HL-60 (cell line): ENCODE measurements around the gene EFCAB6.

Experiments used
- DNase-seq, 2 experiments: peaks; one replicate each; pipeline ENCODE4 v3.0.0-alpha.2; 2010 to 2020; ENCODE audit warnings: low read depth in 1 of 2, low spot score in 1 of 2
- H3K27ac ChIP-seq: fragments of 250-450 bp; sonication (Bioruptor Pico); replicated peaks from 2 replicates; pipeline ENCODE4 v1.5.1; 2020; ENCODE audit warnings: mild to moderate bottlenecking, moderate library complexity
- H3K27me3 ChIP-seq: fragments of 250-450 bp; sonication (Bioruptor Pico); 2 replicates; pipeline ENCODE4 v1.5.1; 2021; ENCODE audit warnings: mild to moderate bottlenecking, moderate library complexity; ENCODE audit not compliant: insufficient read depth, poor library complexity, severe bottlenecking
- H3K4me3 ChIP-seq: replicated peaks from 2 replicates; pipeline ENCODE4 v1.5.1; 2011; ENCODE audit warnings: mild to moderate bottlenecking, control low read depth, low read length; ENCODE audit not compliant: insufficient read depth
- GABPA ChIP-seq: IDR thresholded peaks from 2 replicates; pipeline ENCODE4 v1.6.1; 2012; ENCODE audit warnings: low read depth
- POLR2AphosphoS5 ChIP-seq: IDR thresholded peaks from 2 replicates; pipeline ENCODE4 v1.6.1; 2012; ENCODE audit warnings: low read depth
- SPI1 ChIP-seq: IDR thresholded peaks from 2 replicates; pipeline ENCODE4 v1.6.1; 2012; ENCODE audit warnings: low read depth, mild to moderate bottlenecking, borderline replicate concordance
- TF ChIP-seq, protein P1 (sequence below): IDR thresholded peaks from one replicate; pipeline ENCODE4 v1.5.1; 2011; ENCODE audit warnings: low read length, control low read depth, inconsistent platforms; ENCODE audit not compliant: insufficient read depth
- TF ChIP-seq, protein P2 (sequence below): IDR thresholded peaks from 2 replicates; pipeline ENCODE4 v1.6.1; 2012; ENCODE audit warnings: low read depth; ENCODE audit not compliant: insufficient replicate concordance

Gene EFCAB6

GRCh38 chr22:43722444-43722843, 89.7 kb downstream of the EFCAB6 start:
- Histone ChIP-seq H3K27ac (no peak overlapping the region), H3K4me3 (no peak overlapping the region), H3K27me3 (no peaks in the 10 kb centered on the region)
- DNase-seq: no peak
- TF ChIP-seq, protein P1, sequence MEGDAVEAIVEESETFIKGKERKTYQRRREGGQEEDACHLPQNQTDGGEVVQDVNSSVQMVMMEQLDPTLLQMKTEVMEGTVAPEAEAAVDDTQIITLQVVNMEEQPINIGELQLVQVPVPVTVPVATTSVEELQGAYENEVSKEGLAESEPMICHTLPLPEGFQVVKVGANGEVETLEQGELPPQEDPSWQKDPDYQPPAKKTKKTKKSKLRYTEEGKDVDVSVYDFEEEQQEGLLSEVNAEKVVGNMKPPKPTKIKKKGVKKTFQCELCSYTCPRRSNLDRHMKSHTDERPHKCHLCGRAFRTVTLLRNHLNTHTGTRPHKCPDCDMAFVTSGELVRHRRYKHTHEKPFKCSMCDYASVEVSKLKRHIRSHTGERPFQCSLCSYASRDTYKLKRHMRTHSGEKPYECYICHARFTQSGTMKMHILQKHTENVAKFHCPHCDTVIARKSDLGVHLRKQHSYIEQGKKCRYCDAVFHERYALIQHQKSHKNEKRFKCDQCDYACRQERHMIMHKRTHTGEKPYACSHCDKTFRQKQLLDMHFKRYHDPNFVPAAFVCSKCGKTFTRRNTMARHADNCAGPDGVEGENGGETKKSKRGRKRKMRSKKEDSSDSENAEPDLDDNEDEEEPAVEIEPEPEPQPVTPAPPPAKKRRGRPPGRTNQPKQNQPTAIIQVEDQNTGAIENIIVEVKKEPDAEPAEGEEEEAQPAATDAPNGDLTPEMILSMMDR: no peak
- TF ChIP-seq POLR2AphosphoS5: no peak
- TF ChIP-seq GABPA: no peak
- TF ChIP-seq, protein P2, sequence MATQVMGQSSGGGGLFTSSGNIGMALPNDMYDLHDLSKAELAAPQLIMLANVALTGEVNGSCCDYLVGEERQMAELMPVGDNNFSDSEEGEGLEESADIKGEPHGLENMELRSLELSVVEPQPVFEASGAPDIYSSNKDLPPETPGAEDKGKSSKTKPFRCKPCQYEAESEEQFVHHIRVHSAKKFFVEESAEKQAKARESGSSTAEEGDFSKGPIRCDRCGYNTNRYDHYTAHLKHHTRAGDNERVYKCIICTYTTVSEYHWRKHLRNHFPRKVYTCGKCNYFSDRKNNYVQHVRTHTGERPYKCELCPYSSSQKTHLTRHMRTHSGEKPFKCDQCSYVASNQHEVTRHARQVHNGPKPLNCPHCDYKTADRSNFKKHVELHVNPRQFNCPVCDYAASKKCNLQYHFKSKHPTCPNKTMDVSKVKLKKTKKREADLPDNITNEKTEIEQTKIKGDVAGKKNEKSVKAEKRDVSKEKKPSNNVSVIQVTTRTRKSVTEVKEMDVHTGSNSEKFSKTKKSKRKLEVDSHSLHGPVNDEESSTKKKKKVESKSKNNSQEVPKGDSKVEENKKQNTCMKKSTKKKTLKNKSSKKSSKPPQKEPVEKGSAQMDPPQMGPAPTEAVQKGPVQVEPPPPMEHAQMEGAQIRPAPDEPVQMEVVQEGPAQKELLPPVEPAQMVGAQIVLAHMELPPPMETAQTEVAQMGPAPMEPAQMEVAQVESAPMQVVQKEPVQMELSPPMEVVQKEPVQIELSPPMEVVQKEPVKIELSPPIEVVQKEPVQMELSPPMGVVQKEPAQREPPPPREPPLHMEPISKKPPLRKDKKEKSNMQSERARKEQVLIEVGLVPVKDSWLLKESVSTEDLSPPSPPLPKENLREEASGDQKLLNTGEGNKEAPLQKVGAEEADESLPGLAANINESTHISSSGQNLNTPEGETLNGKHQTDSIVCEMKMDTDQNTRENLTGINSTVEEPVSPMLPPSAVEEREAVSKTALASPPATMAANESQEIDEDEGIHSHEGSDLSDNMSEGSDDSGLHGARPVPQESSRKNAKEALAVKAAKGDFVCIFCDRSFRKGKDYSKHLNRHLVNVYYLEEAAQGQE: no peak
- no peak for TF ChIP-seq SPI1

DNA sequence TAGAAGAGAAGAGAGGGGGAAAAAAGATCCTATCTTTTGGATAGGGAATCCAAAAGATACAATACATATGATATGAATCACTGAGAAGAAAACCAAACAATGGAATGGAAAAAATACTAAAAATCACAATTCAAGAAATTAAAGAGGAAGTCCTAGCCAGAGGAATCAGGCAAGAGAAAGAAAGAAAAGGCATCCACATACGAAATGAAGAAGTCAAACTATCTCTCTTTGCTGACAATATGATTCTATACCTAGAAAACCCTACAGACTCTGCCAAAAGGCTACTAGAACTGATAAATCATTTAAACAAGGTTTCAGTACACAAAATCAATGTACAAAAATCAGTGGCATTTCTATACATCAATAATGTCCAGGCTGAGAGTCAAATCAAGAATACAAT, 91.4 kb downstream of the EFCAB6 start:
- H3K27ac ChIP-seq: no peak overlapping the region
- TF ChIP-seq, protein P2: no peak
- TF ChIP-seq GABPA (no peak), SPI1 (0 out of 2 replicates have a peak, but pooled peaks have one; percentile 28)
- TF ChIP-seq, protein P1: no peak
- no peak for DNase-seq
- H3K4me3 ChIP-seq: no peak overlapping the region
- no peaks in the 10 kb centered on the region for H3K27me3 ChIP-seq

GRCh38 chr22:43714104-43714503, 98.0 kb downstream of the EFCAB6 start:
- no peak overlapping the region for H3K27ac ChIP-seq
- no peak overlapping the region for H3K4me3 ChIP-seq
- peaks cover 8% of the 10 kb centered on the region for H3K27me3 ChIP-seq
- no peak for DNase-seq
- TF ChIP-seq, protein P1: no peak
- TF ChIP-seq POLR2AphosphoS5: no peak
- TF ChIP-seq GABPA: no peak
- no peak for TF ChIP-seq SPI1
- TF ChIP-seq, protein P2: no peak
